ENCODE data around the gene AHDC1. TPM values are rescaled to one million over a fixed set of nuclear protein-coding genes. Genes with fewer than 3 reads are reported as not detected.

The AHDC1 gene
- total and polyA plus RNA-seq, 9 of the 15 experiments (the other 6 are each of a cell fraction or from before 2014, with no cell fraction given), result 0.21 to 36.4 (median 4.7) TPM

GRCh38 chr1:27489501-27489972 is 114.4 kb downstream of the AHDC1 start (continued):
- no peak for TF ChIP-seq ID3 (CRISPR knock-in tag; IDR thresholded peaks at IDR 0.05)
- peak; percentile 49; the same call in 1 of the 2 replicates for TF ChIP-seq ID3 (tag; IDR thresholded peaks at IDR 0.05)
- no peak for TF ChIP-seq CEBPB (tag; IDR thresholded peaks at IDR 0.05)
- TF ChIP-seq HIVEP1 (CRISPR knock-in tag; IDR thresholded peaks at IDR 0.05), result no peak
- TF ChIP-seq ZNF511 (CRISPR knock-in tag; IDR thresholded peaks at IDR 0.05), result peak; percentile 77
- TF ChIP-seq NFIX (CRISPR knock-in tag; IDR thresholded peaks at IDR 0.05; ENCODE audit: low read depth), result no peak
- no peak for TF ChIP-seq PRDM10 (IDR thresholded peaks at IDR 0.05; ENCODE audit: partially characterized antibody)
- TF ChIP-seq BMI1 (IDR thresholded peaks at IDR 0.05; ENCODE audit: low read length), result no peak
- TF ChIP-seq ZNF23 (CRISPR knock-in tag; IDR thresholded peaks at IDR 0.05), result no peak
- TF ChIP-seq U2AF1 (optimal IDR thresholded peaks at IDR 0.05; ENCODE audit: low read depth, low read length), result no peak
- TF ChIP-seq HNRNPL (IDR thresholded peaks at IDR 0.05; ENCODE audit: low read depth, low read length), result no peak
- no peak for TF ChIP-seq BCLAF1 (IDR thresholded peaks at IDR 0.05; ENCODE audit: borderline replicate concordance in 1 of 2, control insufficient read depth in 1 of 2, low read depth in 2 of 2, low read length in 1 of 2)
- no peak for TF ChIP-seq NEUROD1 (IDR thresholded peaks at IDR 0.05; ENCODE audit: borderline replicate concordance, low read depth, low read length, partially characterized antibody)
- TF ChIP-seq ZNF766 (CRISPR knock-in tag; conservative IDR thresholded peaks at IDR 0.05), result no peak
- TF ChIP-seq MAX (CRISPR knock-in tag; IDR thresholded peaks at IDR 0.05), result no peak
- no peak for TF ChIP-seq ZNF124 (CRISPR knock-in tag; IDR thresholded peaks at IDR 0.05)
- no peak for TF ChIP-seq TAF1 (IDR thresholded peaks at IDR 0.05; ENCODE audit: control insufficient read depth, extremely low read depth, insufficient read depth, low read length, severe bottlenecking)
- no peak for TF ChIP-seq ETS1 (conservative IDR thresholded peaks at IDR 0.05; ENCODE audit: control insufficient read depth, low read depth, low read length)
- TF ChIP-seq GTF2A2 (tag; IDR thresholded peaks at IDR 0.05), result no peak; the same call in 1 of the 2 replicates

All from K562 (cell line).